GM04504 (cell line): ENCODE data around the gene SCN9A.
"Not testable (repeated sequence)": the region's sequence is repeated elsewhere in the genome, so short reads cannot be mapped to it uniquely, and the experiment has no call there.

Experiments used
- DNase-seq: peaks from one replicate; pipeline ENCODE4 v3.0.0-alpha.2; 2012; ENCODE audit warnings: low read depth

SCN9A gene

GRCh38 chr2:166242309-166242708, 133.4 kb downstream of the SCN9A start:
- no peak for DNase-seq

GRCh38 chr2:166240387-166241313, 135.1 kb downstream of the SCN9A start:
- DNase-seq: no peak

GRCh38 chr2:166239548-166239947, 136.2 kb downstream of the SCN9A start:
- peak; percentile 56 for DNase-seq

- DNase-seq: no peak
These were observed 137.6 kb downstream of the SCN9A start for GRCh38 chr2:166238176-166238575.

- DNase-seq: peak; percentile 26
These were observed 141.5 kb downstream of the SCN9A start for GRCh38 chr2:166234112-166234846.

GRCh38 chr2:166233244-166233643, 142.5 kb downstream of the SCN9A start:
- no peak for DNase-seq

GRCh38 chr2:166230724-166231070, 145.0 kb downstream of the SCN9A start:
- DNase-seq: no peak

- no peak for DNase-seq
These were observed 145.6 kb downstream of the SCN9A start for GRCh38 chr2:166230024-166230723.

- no peak for DNase-seq
These were observed 146.1 kb downstream of the SCN9A start for GRCh38 chr2:166229678-166230023.

GRCh38 chr2:166224197-166224596, 151.5 kb downstream of the SCN9A start:
- DNase-seq: no peak

- DNase-seq: no peak
These were observed 152.4 kb downstream of the SCN9A start for GRCh38 chr2:166223298-166223697.

GRCh38 chr2:166211079-166211478, 164.7 kb downstream of the SCN9A start:
- no peak for DNase-seq

- not testable (repeated sequence) for DNase-seq
These were observed 165.8 kb downstream of the SCN9A start for GRCh38 chr2:166209944-166210343.

GRCh38 chr2:166209367-166209766, 166.4 kb downstream of the SCN9A start:
- not testable (repeated sequence) for DNase-seq

- DNase-seq: not testable (repeated sequence)
These were observed 169.6 kb downstream of the SCN9A start for GRCh38 chr2:166206153-166206552.

- DNase-seq: no peak
These were observed 173.0 kb downstream of the SCN9A start for GRCh38 chr2:166202778-166203177.

- no peak for DNase-seq
These were observed 178.3 kb downstream of the SCN9A start for GRCh38 chr2:166197446-166197845.

GRCh38 chr2:166193407-166193806, 182.3 kb downstream of the SCN9A start:
- no peak for DNase-seq

- no peak for DNase-seq
These were observed 187.7 kb downstream of the SCN9A start for GRCh38 chr2:166188084-166188483.

- no peak for DNase-seq
These were observed 191.0 kb downstream of the SCN9A start for GRCh38 chr2:166184789-166185188.

- DNase-seq: no peak
These were observed 194.0 kb downstream of the SCN9A start for GRCh38 chr2:166181813-166182154.

- DNase-seq: peak; percentile 19
These were observed 194.6 kb downstream of the SCN9A start for GRCh38 chr2:166180951-166181812.
